DOHH2 (cell line): ENCODE measurements around the gene SOBP.
A peak's percentile ranks its signal among the peaks of the same experiment; 100 is the strongest.

Experiments
- H3F3A ChIP-seq: fragments of 200-600 bp; sonication (generic), shearing (Covaris generic); 2 replicates; pipeline ENCODE4 v1.6.0; 2016; ENCODE audit warnings: antibody characterized with exemption, mild to moderate bottlenecking; ENCODE audit not compliant: control insufficient read depth, insufficient read depth
- H3K27ac ChIP-seq: fragments of 200-600 bp; sonication (generic); 2 replicates; pipeline ENCODE4 v1.5.1; 2014; ENCODE audit warnings: low read depth, mild to moderate bottlenecking, low read length, moderate library complexity
- H3K27me3 ChIP-seq: fragments of 200-600 bp; sonication (generic); 2 replicates; pipeline ENCODE4 v1.6.1; 2014; ENCODE audit warnings: mild to moderate bottlenecking, low read length, mixed read lengths; ENCODE audit not compliant: control insufficient read depth
- H3K36me3 ChIP-seq: fragments of 200-600 bp; sonication (generic); 2 replicates; pipeline ENCODE4 v1.6.1; 2014; ENCODE audit warnings: mild to moderate bottlenecking, low read length, moderate library complexity, mixed read lengths; ENCODE audit not compliant: control insufficient read depth
- H3K4me1 ChIP-seq: fragments of 200-600 bp; sonication (generic); 2 replicates; pipeline ENCODE4 v1.6.1; 2014; ENCODE audit warnings: mild to moderate bottlenecking, low read length, mixed read lengths; ENCODE audit not compliant: control insufficient read depth
- H3K4me2 ChIP-seq: fragments of 200-600 bp; sonication (generic); 2 replicates; pipeline ENCODE4 v1.6.0; 2014; ENCODE audit warnings: mild to moderate bottlenecking, low read length, moderate library complexity
- H3K4me3 ChIP-seq: fragments of 200-600 bp; sonication (generic); 2 replicates; pipeline ENCODE4 v1.5.1; 2014; ENCODE audit warnings: mild to moderate bottlenecking, low read length, mixed read lengths
- H3K79me2 ChIP-seq: fragments of 200-600 bp; sonication (generic); 2 replicates; pipeline ENCODE4 v1.6.1; 2014; ENCODE audit warnings: mild to moderate bottlenecking, low read length, mixed read lengths; ENCODE audit not compliant: control insufficient read depth
- H3K9me2 ChIP-seq: fragments of 200-600 bp; sonication (generic); replicated peaks from 2 replicates; pipeline ENCODE4 v1.6.1; 2014; ENCODE audit warnings: mild to moderate bottlenecking, low read length, mixed read lengths; ENCODE audit not compliant: control insufficient read depth
- H3K9me3 ChIP-seq: fragments of 200-600 bp; sonication (generic); 2 replicates; pipeline ENCODE4 v1.6.1; 2014; ENCODE audit warnings: antibody characterized with exemption, low read length, mixed read lengths; ENCODE audit not compliant: control insufficient read depth, insufficient read depth
- H4K20me1 ChIP-seq: fragments of 200-600 bp; sonication (generic); 2 replicates; pipeline ENCODE4 v1.6.0; 2014; ENCODE audit warnings: low read depth, mild to moderate bottlenecking, antibody characterized with exemption, low read length, moderate library complexity; ENCODE audit not compliant: control insufficient read depth, insufficient read depth
- EZH2phosphoT487 ChIP-seq: fragments of 200-600 bp; sonication (generic); IDR thresholded peaks from 2 replicates; pipeline ENCODE4 v1.6.1; 2017; ENCODE audit warnings: borderline replicate concordance, mild to moderate bottlenecking, antibody characterized with exemption, low read length, moderate library complexity, mixed read lengths
- TF ChIP-seq, protein P1 (sequence below): fragments of 200-600 bp; sonication (generic); IDR thresholded peaks from one replicate; pipeline ENCODE4 v1.5.1; 2014; ENCODE audit warnings: antibody characterized with exemption, mild to moderate bottlenecking, low read depth, low read length; ENCODE audit not compliant: poor library complexity, severe bottlenecking

The SOBP gene

DNA sequence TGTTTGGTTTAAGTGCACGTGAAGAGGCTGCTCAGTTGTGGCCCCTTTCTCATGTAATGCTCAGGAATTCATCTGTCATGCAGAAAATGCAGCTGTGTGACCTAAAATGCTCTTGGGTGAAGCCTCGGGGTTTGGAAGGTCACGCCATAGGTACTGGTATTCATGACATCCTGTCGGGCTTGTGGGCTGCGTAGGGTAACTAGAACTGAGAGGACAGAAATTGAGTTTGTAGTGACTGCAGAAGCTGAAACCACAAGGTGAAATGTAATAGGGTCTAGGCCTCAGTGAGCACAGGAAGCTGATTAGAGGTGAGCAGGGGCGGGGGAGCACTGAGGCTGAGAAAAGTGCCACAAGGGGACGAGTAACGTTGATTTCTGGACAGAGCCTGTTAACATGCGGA lies 128.8 kb downstream of the SOBP start:
- H3K4me2 ChIP-seq = peak overlapping the region; percentile 58
- H3K9me2 ChIP-seq = no peaks in the 10 kb centered on the region
- peaks cover 76% of the 10 kb centered on the region for H3K4me1 ChIP-seq
- H3F3A ChIP-seq = peaks cover 6% of the 10 kb centered on the region
- no peaks in the 10 kb centered on the region for H3K9me3 ChIP-seq
- H3K27me3 ChIP-seq = no peaks in the 10 kb centered on the region
- peak overlapping the region; percentile 41 for H3K4me3 ChIP-seq
- H3K27ac ChIP-seq = peak overlapping the region; percentile 63
- no peaks in the 10 kb centered on the region for H4K20me1 ChIP-seq
- no peaks in the 10 kb centered on the region for H3K79me2 ChIP-seq
- H3K36me3 ChIP-seq = peaks cover 7% of the 10 kb centered on the region
- TF ChIP-seq, protein P1, sequence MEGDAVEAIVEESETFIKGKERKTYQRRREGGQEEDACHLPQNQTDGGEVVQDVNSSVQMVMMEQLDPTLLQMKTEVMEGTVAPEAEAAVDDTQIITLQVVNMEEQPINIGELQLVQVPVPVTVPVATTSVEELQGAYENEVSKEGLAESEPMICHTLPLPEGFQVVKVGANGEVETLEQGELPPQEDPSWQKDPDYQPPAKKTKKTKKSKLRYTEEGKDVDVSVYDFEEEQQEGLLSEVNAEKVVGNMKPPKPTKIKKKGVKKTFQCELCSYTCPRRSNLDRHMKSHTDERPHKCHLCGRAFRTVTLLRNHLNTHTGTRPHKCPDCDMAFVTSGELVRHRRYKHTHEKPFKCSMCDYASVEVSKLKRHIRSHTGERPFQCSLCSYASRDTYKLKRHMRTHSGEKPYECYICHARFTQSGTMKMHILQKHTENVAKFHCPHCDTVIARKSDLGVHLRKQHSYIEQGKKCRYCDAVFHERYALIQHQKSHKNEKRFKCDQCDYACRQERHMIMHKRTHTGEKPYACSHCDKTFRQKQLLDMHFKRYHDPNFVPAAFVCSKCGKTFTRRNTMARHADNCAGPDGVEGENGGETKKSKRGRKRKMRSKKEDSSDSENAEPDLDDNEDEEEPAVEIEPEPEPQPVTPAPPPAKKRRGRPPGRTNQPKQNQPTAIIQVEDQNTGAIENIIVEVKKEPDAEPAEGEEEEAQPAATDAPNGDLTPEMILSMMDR = no peak
- TF ChIP-seq EZH2phosphoT487 = no peak

DNA sequence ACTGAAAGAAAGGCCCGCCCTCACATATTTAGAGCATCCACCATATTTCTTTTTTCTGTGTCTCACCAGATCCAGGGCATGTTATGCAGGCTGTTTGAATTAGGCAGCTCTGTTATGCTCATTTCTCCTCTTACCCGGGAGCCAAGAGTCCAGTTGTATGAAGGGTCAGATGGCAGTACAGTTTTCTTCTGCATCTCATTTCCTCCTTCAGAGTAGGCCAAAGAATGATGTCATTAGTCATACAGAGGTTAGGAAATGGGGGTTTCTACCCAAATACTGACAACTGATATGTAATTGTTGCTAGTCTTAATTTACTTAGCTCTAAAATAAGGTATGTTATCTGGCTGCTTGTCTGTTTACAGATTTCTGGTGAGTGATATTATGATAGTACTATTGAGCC lies 130.8 kb downstream of the SOBP start:
- H3K79me2 ChIP-seq = no peaks in the 10 kb centered on the region
- no peaks in the 10 kb centered on the region for H4K20me1 ChIP-seq
- H3K27me3 ChIP-seq = no peaks in the 10 kb centered on the region
- H3K4me2 ChIP-seq = peak overlapping the region; percentile 35
- H3F3A ChIP-seq = peaks cover 6% of the 10 kb centered on the region
- no peak overlapping the region for H3K27ac ChIP-seq
- H3K9me3 ChIP-seq = no peaks in the 10 kb centered on the region
- no peaks in the 10 kb centered on the region for H3K9me2 ChIP-seq
- H3K36me3 ChIP-seq = peaks cover 7% of the 10 kb centered on the region
- peaks cover 73% of the 10 kb centered on the region for H3K4me1 ChIP-seq
- peak overlapping the region; percentile 20; the same call in 1 of the 2 replicates for H3K4me3 ChIP-seq
- TF ChIP-seq, protein P1 = no peak
- TF ChIP-seq EZH2phosphoT487 = no peak

GRCh38 chr6:107621229-107621937 lies 131.5 kb downstream of the SOBP start:
- no peak overlapping the region for H3K27ac ChIP-seq
- H3K4me2 ChIP-seq = peak overlapping the region; percentile 35
- H3K36me3 ChIP-seq = peaks cover 7% of the 10 kb centered on the region
- peak overlapping the region; percentile 20; the same call in 1 of the 2 replicates for H3K4me3 ChIP-seq
- H3K27me3 ChIP-seq = no peaks in the 10 kb centered on the region
- H3K79me2 ChIP-seq = no peaks in the 10 kb centered on the region
- TF ChIP-seq, protein P1 = no peak
- no peak for TF ChIP-seq EZH2phosphoT487
- H3K9me2 ChIP-seq = no peaks in the 10 kb centered on the region
- no peaks in the 10 kb centered on the region for H4K20me1 ChIP-seq
- H3K9me3 ChIP-seq = no peaks in the 10 kb centered on the region
- peaks cover 69% of the 10 kb centered on the region for H3K4me1 ChIP-seq
- peaks cover 6% of the 10 kb centered on the region for H3F3A ChIP-seq
